CD4-positive, alpha-beta T cell treated with Interleukin-21 for 1 hour (primary cell): ENCODE results near the gene ALPG.
A peak's percentile ranks its signal among the peaks of the same experiment; 100 is the strongest.
"Not testable (repeated sequence)": the region's sequence is repeated elsewhere in the genome, so short reads cannot be mapped to it uniquely, and the experiment has no call there.

Experiments used
- DNase-seq: peaks from one replicate; pipeline ENCODE4 v3.0.0-alpha.2; 2020

Gene ALPG

GRCh38 chr2:232406556-232407310 lies at the start of gene ALPG:
ALPG (plus strand) TSS chr2:232406844; CDS start chr2:232406895, 51 bp downstream.
- DNase-seq, result no peak

GRCh38 chr2:232361646-232362045 lies 45.0 kb upstream of the ALPG start:
- DNase-seq, result no peak

GRCh38 chr2:232362174-232362900 lies 44.3 kb upstream of the ALPG start:
- DNase-seq, result no peak

- not testable (repeated sequence) for DNase-seq
These were observed 43.4 kb upstream of the ALPG start for GRCh38 chr2:232363064-232363783.

GRCh38 chr2:232363784-232364615 lies 42.6 kb upstream of the ALPG start:
- peak; percentile 36 for DNase-seq

GRCh38 chr2:232364806-232365594 lies 41.6 kb upstream of the ALPG start:
- not testable (repeated sequence) for DNase-seq

- DNase-seq, result no peak
These were observed 40.9 kb upstream of the ALPG start for GRCh38 chr2:232365621-232366321.

GRCh38 chr2:232366461-232366860 lies 40.2 kb upstream of the ALPG start:
- not testable (repeated sequence) for DNase-seq

GRCh38 chr2:232367016-232367415 lies 39.6 kb upstream of the ALPG start:
- no peak for DNase-seq

GRCh38 chr2:232367591-232368233 lies 38.9 kb upstream of the ALPG start:
- DNase-seq, result no peak

GRCh38 chr2:232368311-232368731 lies 38.3 kb upstream of the ALPG start:
- no peak for DNase-seq

- DNase-seq, result no peak
These were observed 37.3 kb upstream of the ALPG start for GRCh38 chr2:232369126-232369951.

- not testable (repeated sequence) for DNase-seq
These were observed 36.6 kb upstream of the ALPG start for GRCh38 chr2:232370007-232370406.

GRCh38 chr2:232372231-232373208 lies 34.1 kb upstream of the ALPG start:
- no peak for DNase-seq

- no peak for DNase-seq
These were observed 32.3 kb upstream of the ALPG start for GRCh38 chr2:232374356-232374755.

- DNase-seq, result no peak
These were observed 31.5 kb upstream of the ALPG start for GRCh38 chr2:232375164-232375563.

GRCh38 chr2:232376260-232376659 lies 30.4 kb upstream of the ALPG start:
- DNase-seq, result no peak

- DNase-seq, result no peak
These were observed 29.9 kb upstream of the ALPG start for GRCh38 chr2:232376713-232377112.
